Caco-2 (cell line): ENCODE results near the gene ANO4. TPM values are rescaled to one million over a fixed set of nuclear protein-coding genes. Genes with fewer than 3 reads are reported as not detected.

ENCODE experiments used
- BruUV-seq: library from RNA; stranded (reverse); fragments of 400-500 nt; replicated peaks from 2 replicates; lab custom pipeline; 2021; lab: Mats Ljungman, UMichigan
- CTCF ChIA-PET: fragments of 300-600 bp; sonication (Branson Sonifier 250); formaldehyde crosslinking; loops from one replicate; lab custom pipeline; 2022; ENCODE audit warnings: antibody characterized with exemption; lab: Charles Lee
- POLR2A ChIA-PET: fragments of 300-600 bp; sonication (Branson Sonifier 250); formaldehyde crosslinking; loops from one replicate; lab custom pipeline; 2022; ENCODE audit warnings: antibody characterized with exemption; lab: Charles Lee
- DNase-seq, 2 experiments: peaks; one replicate each; pipeline versions ENCODE4 v3.0.0 to v3.0.0-alpha.2; 2020 to 2022
- H3K27me3 ChIP-seq: replicated peaks from 2 replicates; pipeline ENCODE4 v1.6.0; 2011; ENCODE audit warnings: low read length; ENCODE audit not compliant: control insufficient read depth, insufficient read depth
- H3K36me3 ChIP-seq: 2 replicates; pipeline ENCODE4 v1.5.1; 2011; ENCODE audit warnings: low read length; ENCODE audit not compliant: control insufficient read depth, insufficient read depth
- H3K4me1 ChIP-seq: fragments of 250-450 bp; sonication (Bioruptor Pico); 2 replicates; pipeline ENCODE4 v1.5.1; 2020; ENCODE audit warnings: mild to moderate bottlenecking
- H3K4me3 ChIP-seq: 2 replicates; pipeline ENCODE4 v1.5.1; 2011; ENCODE audit warnings: low read depth, mild to moderate bottlenecking, control low read depth, low read length
- H3K9me3 ChIP-seq: fragments of 250-450 bp; sonication (Bioruptor Pico); 2 replicates; pipeline ENCODE4 v1.5.1; 2020; ENCODE audit warnings: mild to moderate bottlenecking, moderate library complexity
- H3K27ac Mint-ChIP-seq: one replicate; pipeline ENCODE4 v1.8.0; 2022; ENCODE audit warnings: mixed read lengths; ENCODE audit not compliant: unreplicated experiment
- H3K27me3 Mint-ChIP-seq: one replicate; pipeline ENCODE4 v1.8.0; 2022; ENCODE audit warnings: mixed read lengths; ENCODE audit not compliant: insufficient read depth, unreplicated experiment
- H3K36me3 Mint-ChIP-seq: one replicate; pipeline ENCODE4 v1.8.0; 2022; ENCODE audit warnings: mild to moderate bottlenecking, mixed read lengths; ENCODE audit not compliant: insufficient read depth, unreplicated experiment
- H3K4me1 Mint-ChIP-seq: one replicate; pipeline ENCODE4 v1.8.0; 2022; ENCODE audit warnings: low read depth, mixed read lengths; ENCODE audit not compliant: unreplicated experiment
- H3K4me3 Mint-ChIP-seq: one replicate; pipeline ENCODE4 v1.8.0; 2022; ENCODE audit warnings: mild to moderate bottlenecking, moderate library complexity, mixed read lengths; ENCODE audit not compliant: unreplicated experiment
- H3K9me3 Mint-ChIP-seq: one replicate; pipeline ENCODE4 v1.8.0; 2022; ENCODE audit warnings: mixed read lengths; ENCODE audit not compliant: unreplicated experiment
- CTCF ChIP-seq, 2 experiments: fragments of 200-600 bp in 1 of 2; IDR thresholded peaks; 1 replicate in 1 of 2; 2 replicates in 1 of 2; pipeline versions ENCODE4 v1.5.1 to v1.8.0; 2011 to 2022; ENCODE audit warnings: antibody characterized with exemption in 1 of 2, control low read depth in 1 of 2, inconsistent platforms in 1 of 2, low read depth in 1 of 2, low read length in 1 of 2, mild to moderate bottlenecking in 1 of 2, moderate library complexity in 1 of 2; ENCODE audit not compliant: insufficient read depth in 1 of 2, severe bottlenecking in 1 of 2, unreplicated experiment in 1 of 2
- intact Hi-C: fragments of 100-400 bp; cut with micrococcal nuclease; formaldehyde crosslinking; loops from one replicate; pipeline ENCODE4 v1.10.0; 2022; ENCODE audit not compliant: unreplicated experiment
- total RNA-seq: library from RNA; stranded (reverse); gene quantifications from 2 replicates; pipeline ENCODE4 v1.2.3, GENCODE V29; 2022

ANO4 gene
- total RNA-seq, 1 experiment from 2014 or later = 0.09 TPM

- Mint-ChIP-seq H3K27ac (no peak overlapping the region), H3K27me3 (no peaks in the 10 kb centered on the region), H3K4me3 (no peak overlapping the region), H3K9me3 (peaks cover 10% of the 10 kb centered on the region), H3K36me3 (no peaks in the 10 kb centered on the region), H3K4me1 (no peaks in the 10 kb centered on the region)
- ChIA-PET CTCF (no interaction called here), POLR2A (no interaction called here)
- Histone ChIP-seq H3K9me3 (no peaks in the 10 kb centered on the region), H3K4me1 (no peaks in the 10 kb centered on the region), H3K36me3 (no peaks in the 10 kb centered on the region), H3K4me3 (no peak overlapping the region), H3K27me3 (no peaks in the 10 kb centered on the region)
- no TSS peak for BruUV-seq
- intact Hi-C loops = no loop called here
- TF ChIP-seq CTCF (IDR thresholded peaks at IDR 0.05; ENCODE audit: insufficient read depth in 1 of 2, low read depth in 1 of 2, low read length in 1 of 2, severe bottlenecking in 1 of 2, unreplicated experiment in 1 of 2) = no peak
- no peak for DNase-seq
These were observed 312.6 kb downstream of the ANO4 start for GRCh38 chr12:101107032-101107763.

GRCh38 chr12:101108130-101108529, 313.6 kb downstream of the ANO4 start:
- no TSS peak for BruUV-seq

GRCh38 chr12:101110866-101111265, 316.3 kb downstream of the ANO4 start:
- DNase-seq = no peak
- Histone ChIP-seq H3K4me3 (no peak overlapping the region), H3K27me3 (no peaks in the 10 kb centered on the region), H3K36me3 (no peaks in the 10 kb centered on the region), H3K4me1 (no peaks in the 10 kb centered on the region), H3K9me3 (no peaks in the 10 kb centered on the region)
- H3K9me3 Mint-ChIP-seq = no peaks in the 10 kb centered on the region
- no peaks in the 10 kb centered on the region for H3K4me1 Mint-ChIP-seq
- CTCF ChIA-PET = no interaction called here
- no peak for TF ChIP-seq CTCF (IDR thresholded peaks at IDR 0.05; ENCODE audit: insufficient read depth in 1 of 2, low read depth in 1 of 2, low read length in 1 of 2, severe bottlenecking in 1 of 2, unreplicated experiment in 1 of 2)
- H3K36me3 Mint-ChIP-seq = no peaks in the 10 kb centered on the region
- no peaks in the 10 kb centered on the region for H3K27me3 Mint-ChIP-seq
- H3K27ac Mint-ChIP-seq = no peak overlapping the region
- POLR2A ChIA-PET = no interaction called here
- intact Hi-C loops = no loop called here
- BruUV-seq = no TSS peak
- H3K4me3 Mint-ChIP-seq = no peak overlapping the region

More at GRCh38 chr12:101108130-101108529, 313.6 kb downstream of the ANO4 start:
- ChIA-PET CTCF (no interaction called here), POLR2A (no interaction called here)
- no peaks in the 10 kb centered on the region for H3K36me3 Mint-ChIP-seq
- no peaks in the 10 kb centered on the region for H3K4me1 Mint-ChIP-seq
- no peaks in the 10 kb centered on the region for H3K4me1 ChIP-seq
- peak in 1 of 2 experiments; percentile 8 for DNase-seq
- H3K36me3 ChIP-seq = no peaks in the 10 kb centered on the region
- no peak for TF ChIP-seq CTCF (IDR thresholded peaks at IDR 0.05; ENCODE audit: insufficient read depth in 1 of 2, low read depth in 1 of 2, low read length in 1 of 2, severe bottlenecking in 1 of 2, unreplicated experiment in 1 of 2)
- H3K4me3 Mint-ChIP-seq = no peak overlapping the region
- H3K27me3 ChIP-seq = no peaks in the 10 kb centered on the region
- no peaks in the 10 kb centered on the region for H3K27me3 Mint-ChIP-seq
- H3K9me3 ChIP-seq = no peaks in the 10 kb centered on the region
- peaks cover 10% of the 10 kb centered on the region for H3K9me3 Mint-ChIP-seq
- H3K27ac Mint-ChIP-seq = no peak overlapping the region
- no peak overlapping the region for H3K4me3 ChIP-seq
- intact Hi-C loops = loop anchor here (2.0 kb wide), 1 partner anchor 215 kb away; no protein-coding TSS in a partner anchor
